Measurements from ENCODE around the gene GAGE10. TPM values are rescaled to one million over a fixed set of nuclear protein-coding genes. Genes with fewer than 3 reads are reported as not detected.

Gene GAGE10
- total and polyA plus RNA-seq, 2 of the 8 experiments (the other 6 are each of a cell fraction or from before 2014, with no cell fraction given), result not detected

DNA sequence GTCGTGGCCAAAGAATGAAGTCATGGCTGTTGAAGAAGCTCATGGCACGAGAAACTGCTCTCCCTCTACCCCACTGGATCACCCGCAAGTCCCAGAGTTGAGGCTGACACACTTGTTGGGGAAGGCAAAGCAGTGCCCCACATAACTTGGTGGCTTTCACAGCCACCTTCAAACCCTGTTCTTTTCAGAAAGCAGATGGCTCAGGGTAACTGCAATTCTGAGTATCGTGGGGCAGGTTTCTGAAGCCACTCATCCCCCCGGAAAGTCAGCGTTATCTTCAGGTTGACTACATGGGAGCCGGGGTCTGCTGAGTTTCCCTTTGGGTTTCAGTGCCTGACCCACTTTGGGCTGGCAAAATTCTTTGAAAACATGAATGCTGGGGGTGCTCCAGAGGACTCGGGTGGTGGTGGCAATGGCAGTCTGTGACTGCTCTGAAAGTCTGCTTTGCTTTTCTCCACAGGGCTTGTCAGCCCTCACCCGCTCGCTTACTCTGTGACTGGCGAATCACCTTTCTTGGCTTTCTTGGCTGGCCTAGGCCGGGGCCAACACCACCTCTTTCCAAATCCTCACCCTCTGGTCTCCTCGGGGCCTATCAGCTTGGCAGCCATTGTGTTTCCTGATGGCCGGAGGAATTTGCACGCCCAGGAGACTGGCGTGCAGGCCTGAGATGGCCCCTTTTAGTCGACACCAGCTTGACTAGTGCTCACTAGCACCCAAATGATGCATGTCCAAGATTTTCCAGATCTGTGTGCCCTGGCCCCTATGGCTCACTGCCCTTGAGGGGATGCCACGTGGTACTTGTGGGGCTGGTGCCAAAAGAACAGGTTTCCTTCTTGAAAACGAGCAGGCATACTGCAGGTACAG is 26.5 kb upstream of the GAGE10 start:
- no peak overlapping the region for H4K8ac ChIP-seq (ENCODE audit: extremely low read depth, insufficient read depth, low read length)
- no peak overlapping the region for H3K56ac ChIP-seq (replicated peaks; ENCODE audit: insufficient read length, low read depth, low read length)
- peaks cover 0 to 3% (median 0%) of the 10 kb centered on the region in 4 experiments; a peak in 1 of 7 replicates for H3K4me1 ChIP-seq (replicated peaks in 1 of 4; ENCODE audit: control insufficient read depth in 3 of 4, insufficient read depth in 4 of 4, low read length in 3 of 4)
- H2AK5ac ChIP-seq (ENCODE audit: low read depth, low read length), result no peak overlapping the region
- 89% methylated on average over 14 of the region's 19 CpGs; no CpG with 5 or more reads in 1 of the 2 experiments for WGBS, 2 experiments (ENCODE audit: extremely low coverage in 1 of 2, insufficient coverage in 1 of 2, insufficient read length in 1 of 2, insufficient replicate concordance in 2 of 2, low coverage in 1 of 2, low lambda C conversion rate in 2 of 2, missing lambda C conversion rate in 1 of 2)
- no peak overlapping the region for H3K14ac ChIP-seq (ENCODE audit: insufficient read length)
- H2BK20ac ChIP-seq (ENCODE audit: low read length), result no peak overlapping the region
- H2BK5ac ChIP-seq (ENCODE audit: low read depth, low read length), result no peak overlapping the region
- H3K9ac ChIP-seq (replicated peaks in 1 of 4; ENCODE audit: extremely low read depth in 1 of 4, low read depth in 3 of 4, low read length in 3 of 4), result no peak overlapping the region
- H2BK12ac ChIP-seq (ENCODE audit: low read depth, low read length), result no peak overlapping the region
- no peak overlapping the region for H4K5ac ChIP-seq (ENCODE audit: insufficient read length, low read depth, low read length)
- H3K4me2 ChIP-seq (ENCODE audit: insufficient read depth in 1 of 2, low read depth in 2 of 2, low read length in 2 of 2), result no peak overlapping the region
- no peak overlapping the region for H3K27ac ChIP-seq (ENCODE audit: low read depth, low read length)
- H2BK15ac ChIP-seq (ENCODE audit: low read length), result no peak overlapping the region
- H3K4ac ChIP-seq (replicated peaks; ENCODE audit: insufficient read length, low read depth, low read length), result no peak overlapping the region
- H3K79me1 ChIP-seq (ENCODE audit: low read depth, low read length), result peaks cover 2% of the 10 kb centered on the region; the same call in 1 of the 2 replicates
- ChIA-PET POLR2A (ENCODE audit: partially characterized antibody) (interaction anchor here (1.0 to 2.4 kb wide), 2 partner anchors 10 to 14 kb away, joined by 3 to 8 read pairs; no protein-coding TSS in a partner anchor), CTCF (ENCODE audit: partially characterized antibody) (interaction anchor here (1.5 to 1.8 kb wide), 3 partner anchors 14 to 135 kb away, joined by 3 to 6 read pairs (median 3); no protein-coding TSS in a partner anchor)
- H3K18ac ChIP-seq (ENCODE audit: extremely low read depth, low read length), result no peak overlapping the region
- FAIRE-seq (no peak), DNase-seq (ENCODE audit: low read depth in 1 of 2, low spot score in 2 of 2) (no peak)
- peaks cover 0 to 16% of the 10 kb centered on the region in 2 experiments for H4K20me1 ChIP-seq (replicated peaks in 1 of 2; ENCODE audit: control insufficient read depth in 1 of 2, insufficient read depth in 2 of 2, low read length in 2 of 2)
- no peaks in the 10 kb centered on the region for H3K27me3 ChIP-seq (replicated peaks in 1 of 4; ENCODE audit: control insufficient read depth in 3 of 4, extremely low read depth in 1 of 4, insufficient read depth in 3 of 4, low read length in 3 of 4)
- no peaks in the 10 kb centered on the region for H3K23me2 ChIP-seq (ENCODE audit: low read depth, low read length)
- peaks cover 5 to 22% of the 10 kb centered on the region in 2 experiments; a peak in 2 of 4 replicates for H3K79me2 ChIP-seq (ENCODE audit: control insufficient read depth in 1 of 2, insufficient read depth in 2 of 2, low read length in 2 of 2)
- TF ChIP-seq CBX5 (IDR thresholded peaks at IDR 0.05; ENCODE audit: low read depth, low read length) (no peak), BACH1 (IDR thresholded peaks at IDR 0.05; ENCODE audit: low read length) (no peak)
- TF ChIP-seq, protein P1, sequence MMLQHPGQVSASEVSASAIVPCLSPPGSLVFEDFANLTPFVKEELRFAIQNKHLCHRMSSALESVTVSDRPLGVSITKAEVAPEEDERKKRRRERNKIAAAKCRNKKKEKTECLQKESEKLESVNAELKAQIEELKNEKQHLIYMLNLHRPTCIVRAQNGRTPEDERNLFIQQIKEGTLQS (IDR thresholded peaks at IDR 0.05; ENCODE audit: insufficient read depth, low read depth, low read length), result no peak
- H3K23ac ChIP-seq (ENCODE audit: insufficient read length), result no peak overlapping the region
- H4K91ac ChIP-seq (replicated peaks; ENCODE audit: insufficient read length, low read length), result no peak overlapping the region
- no peaks in the 10 kb centered on the region for H3K9me3 ChIP-seq (ENCODE audit: insufficient read depth in 2 of 2, low read depth in 1 of 2, low read length in 1 of 2)
- H2AFZ ChIP-seq (ENCODE audit: low read length), result no peak overlapping the region
- no peak overlapping the region for H2BK120ac ChIP-seq (replicated peaks; ENCODE audit: low read depth, low read length)
- H3K4me3 ChIP-seq (ENCODE audit: extremely low read depth in 1 of 4, insufficient read depth in 2 of 4, low read depth in 3 of 4, low read length in 4 of 4), result no peak overlapping the region
- no peaks in the 10 kb centered on the region for H3K36me3 ChIP-seq (ENCODE audit: control insufficient read depth in 2 of 4, insufficient read depth in 4 of 4, low read length in 3 of 4)

Data from H1 (cell line).